SK-N-SH (cell line): Measurements from ENCODE around the gene ANKMY1. TPM values are rescaled to one million over a fixed set of nuclear protein-coding genes. Genes with fewer than 3 reads are reported as not detected.

Experiments
- CTCF ChIA-PET: fragments of 300-600, 350-600 bp; formaldehyde crosslinking; extraction: SDS; loops from one replicate; lab custom pipeline; 2021; lab: Yijun Ruan, JAX
- POLR2A ChIA-PET: fragments of 350-600 bp; sonication (Branson Sonifier 250); formaldehyde crosslinking; extraction: SDS; loops from one replicate; lab custom pipeline; 2020; ENCODE audit warnings: antibody characterized with exemption, inconsistent platforms; lab: Yijun Ruan, JAX
- DNase-seq: peaks from one replicate; pipeline ENCODE4 v3.0.0; 2012
- H2AFZ ChIP-seq: fragments of 200-600 bp; sonication (generic); 2 replicates; pipeline ENCODE4 v1.8.1; 2016; ENCODE audit warnings: antibody characterized with exemption, mild to moderate bottlenecking, low read depth
- H3F3A ChIP-seq: fragments of 200-600 bp; sonication (generic); replicated peaks from 2 replicates; pipeline ENCODE3; 2016; ENCODE audit warnings: antibody characterized with exemption, mild to moderate bottlenecking; ENCODE audit not compliant: insufficient read depth
- H3K27ac ChIP-seq, 2 experiments: fragments of 200-500 bp in 1 of 2; fragments of 200-600 bp in 1 of 2; sonication (Bioruptor generic) in 1 of 2; sonication (generic), shearing (Covaris generic) in 1 of 2; 2 replicates each; pipeline versions ENCODE4 v1.5.1 to v1.6.1; 2014 to 2016; ENCODE audit warnings: low read depth in 2 of 2, inconsistent platforms in 1 of 2, low read length in 1 of 2, mild to moderate bottlenecking in 1 of 2, mixed read lengths in 1 of 2
- H3K27me3 ChIP-seq: fragments of 200-600 bp; sonication (generic), shearing (Covaris generic); 2 replicates; pipeline ENCODE4 v1.6.1; 2016; ENCODE audit warnings: mixed run types; ENCODE audit not compliant: insufficient read depth
- H3K36me3 ChIP-seq, 2 experiments: fragments of 200-500 bp in 1 of 2; fragments of 200-600 bp in 1 of 2; sonication (Bioruptor generic) in 1 of 2; sonication (generic) in 1 of 2; replicated peaks in 1 of 2; 2 replicates each; pipeline versions ENCODE3 to v1.5.1; 2014 to 2016; ENCODE audit warnings: low read length in 1 of 2, mild to moderate bottlenecking in 1 of 2; ENCODE audit not compliant: insufficient read depth in 2 of 2, control insufficient read depth in 1 of 2
- H3K4me1 ChIP-seq, 2 experiments: fragments of 200-500 bp in 1 of 2; fragments of 200-600 bp in 1 of 2; sonication (Bioruptor generic) in 1 of 2; sonication (generic), shearing (Covaris generic) in 1 of 2; 2 replicates each; pipeline versions ENCODE4 v1.5.1 to v1.6.1; 2014 to 2016; ENCODE audit warnings: low read depth in 1 of 2, low read length in 1 of 2, mixed run types in 1 of 2; ENCODE audit not compliant: insufficient read depth in 2 of 2, control insufficient read depth in 1 of 2
- H3K4me2 ChIP-seq: fragments of 200-600 bp; sonication (generic), shearing (Covaris generic); 2 replicates; pipeline ENCODE4 v1.6.1; 2017; ENCODE audit warnings: mixed run types
- H3K4me3 ChIP-seq, 2 experiments: fragments of 200-500 bp in 1 of 2; fragments of 200-600 bp in 1 of 2; sonication (Bioruptor generic) in 1 of 2; sonication (generic), shearing (Covaris generic) in 1 of 2; 2 replicates each; pipeline versions ENCODE4 v1.5.1 to v1.8.1; 2014 to 2016; ENCODE audit warnings: low read depth in 2 of 2, inconsistent platforms in 1 of 2, low read length in 1 of 2, mild to moderate bottlenecking in 1 of 2, mixed read lengths in 1 of 2, moderate library complexity in 1 of 2
- H3K79me2 ChIP-seq: fragments of 200-600 bp; sonication (generic); 2 replicates; pipeline ENCODE4 v1.8.1; 2017; ENCODE audit warnings: mild to moderate bottlenecking; ENCODE audit not compliant: insufficient read depth
- H3K9ac ChIP-seq: fragments of 200-600 bp; sonication (generic); 2 replicates; pipeline ENCODE4 v1.6.1; 2017; ENCODE audit warnings: mixed run types
- H3K9me2 ChIP-seq: fragments of 200-600 bp; sonication (generic); 2 replicates; pipeline ENCODE4 v1.6.1; 2017; ENCODE audit warnings: mixed run types
- H3K9me3 ChIP-seq: fragments of 200-600 bp; sonication (generic); 2 replicates; pipeline ENCODE4 v1.6.1; 2017; ENCODE audit warnings: mixed run types, mild to moderate bottlenecking, moderate library complexity
- H4K20me1 ChIP-seq: fragments of 200-600 bp; sonication (generic); 2 replicates; pipeline ENCODE4 v1.6.1; 2017; ENCODE audit warnings: mild to moderate bottlenecking, mixed run types; ENCODE audit not compliant: insufficient read depth
- CHD2 ChIP-seq: fragments of 150-350 bp; IDR thresholded peaks from 2 replicates; pipeline ENCODE4 v1.6.1; 2018; ENCODE audit warnings: low read length; ENCODE audit not compliant: partially characterized antibody
- ELF1 ChIP-seq: IDR thresholded peaks from 2 replicates; pipeline ENCODE4 v1.4.0; 2012
- EZH2phosphoT487 ChIP-seq: fragments of 200-600 bp; sonication (generic); IDR thresholded peaks from 2 replicates; pipeline ENCODE4 v1.6.1; 2017; ENCODE audit warnings: low read depth, mixed run types, mild to moderate bottlenecking, antibody characterized with exemption, moderate library complexity, borderline replicate concordance
- FOSL2 ChIP-seq: IDR thresholded peaks from 2 replicates; pipeline ENCODE4 v1.4.0; 2012; ENCODE audit warnings: low read depth, mild to moderate bottlenecking, moderate library complexity, borderline replicate concordance
- JUND ChIP-seq: IDR thresholded peaks from 2 replicates; pipeline ENCODE4 v1.4.0; 2012
- MEF2A ChIP-seq: IDR thresholded peaks from 2 replicates; pipeline ENCODE4 v1.4.0; 2012; ENCODE audit warnings: low read depth, borderline replicate concordance
- POLR2AphosphoS5 ChIP-seq: IDR thresholded peaks from 2 replicates; pipeline ENCODE4 v1.6.1; 2012; ENCODE audit warnings: low read depth, low read length
- RAD21 ChIP-seq: IDR thresholded peaks from 2 replicates; pipeline ENCODE4 v1.6.1; 2012; ENCODE audit warnings: mild to moderate bottlenecking, low read length
- RCOR1 ChIP-seq: fragments of 150-350 bp; IDR thresholded peaks from 2 replicates; pipeline ENCODE4 v1.6.1; 2017; ENCODE audit warnings: antibody characterized with exemption, low read length
- RFX5 ChIP-seq: IDR thresholded peaks from 2 replicates; pipeline ENCODE4 v1.6.1; 2012; ENCODE audit warnings: mild to moderate bottlenecking, improper control_type of control experiment, low read length
- TEAD4 ChIP-seq: IDR thresholded peaks from 2 replicates; pipeline ENCODE4 v1.4.0; 2012; ENCODE audit warnings: mild to moderate bottlenecking, borderline replicate concordance; ENCODE audit not compliant: insufficient read depth
- WGBS: methylation state at CpG from one replicate; pipeline ENCODE4 v1.1.6; 2017; ENCODE audit warnings: low lambda C conversion rate; 5-methylcytosine and 5-hydroxymethylcytosine counted together
- polyA plus RNA-seq, 3 experiments: library from polyadenylated mRNA; depleted of rRNA; stranded (reverse); fragments of >200 nt; gene quantifications; 2 replicates each; pipeline ENCODE4 v1.2.3, GENCODE V29; 2012
- TF ChIP-seq, protein P1 (sequence below): IDR thresholded peaks from 2 replicates; pipeline ENCODE4 v1.4.0; 2012; ENCODE audit warnings: low read depth, borderline replicate concordance
- TF ChIP-seq, protein P2 (sequence below): IDR thresholded peaks from 2 replicates; pipeline ENCODE4 v1.6.1; 2012; ENCODE audit warnings: mild to moderate bottlenecking, low read depth, low read length, moderate library complexity
- TF ChIP-seq, protein P3 (sequence below): fragments of 150-350 bp; IDR thresholded peaks from 2 replicates; pipeline ENCODE4 v1.6.1; 2016; ENCODE audit warnings: mild to moderate bottlenecking, low read depth, low read length
- TF ChIP-seq, protein P4 (sequence below): fragments of 150-350 bp; IDR thresholded peaks from 2 replicates; pipeline ENCODE4 v1.6.1; 2017; ENCODE audit warnings: antibody characterized with exemption, low read length, low read depth, borderline replicate concordance
- TF ChIP-seq, protein P5 (sequence below): IDR thresholded peaks from 2 replicates; pipeline ENCODE4 v1.4.0; 2012; ENCODE audit warnings: low read depth, borderline replicate concordance

ANKMY1 gene
- polyA plus RNA-seq, 1 of the 3 experiments (the other 2 are of a cell fraction): 12.1 TPM

DNA sequence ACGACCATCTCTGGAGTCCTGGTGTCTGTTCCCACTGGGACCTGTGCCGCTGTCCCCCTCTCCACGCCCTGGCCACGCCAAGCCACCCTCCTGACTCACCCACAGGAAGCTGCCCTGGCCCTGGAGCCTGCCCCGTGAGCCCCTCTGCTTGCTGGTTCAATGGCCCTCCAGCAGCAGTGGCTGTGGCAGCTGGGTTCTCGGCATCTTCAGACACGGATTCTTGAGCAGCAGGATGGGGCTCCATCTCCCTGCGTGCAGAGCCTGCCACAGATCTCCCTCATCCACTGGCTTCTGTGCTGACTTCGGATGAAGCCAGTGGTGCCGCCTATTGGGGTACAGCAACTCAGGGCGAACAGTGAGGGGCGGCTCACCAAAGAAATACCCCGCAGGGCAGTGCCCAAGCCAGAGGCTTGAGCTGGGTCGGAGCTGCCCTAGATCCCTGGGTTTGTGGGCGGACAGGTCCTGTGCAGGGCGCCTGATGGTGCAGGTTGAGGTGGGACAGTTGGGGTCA, 42.7 kb upstream of the ANKMY1 start:
- H3K4me3 ChIP-seq: no peak overlapping the region
- no peaks in the 10 kb centered on the region for H3F3A ChIP-seq
- no peak overlapping the region for H3K4me2 ChIP-seq
- H3K79me2 ChIP-seq: no peaks in the 10 kb centered on the region
- no peak for DNase-seq
- H3K36me3 ChIP-seq: peaks cover 0 to 20% of the 10 kb centered on the region in 2 experiments
- no peaks in the 10 kb centered on the region for H3K9me3 ChIP-seq
- WGBS: 94% methylated on average over 15 of the region's 16 CpGs
- no peak overlapping the region for H3K27ac ChIP-seq
- H2AFZ ChIP-seq: no peak overlapping the region
- H3K4me1 ChIP-seq: peaks cover 0 to 15% of the 10 kb centered on the region in 2 experiments; a peak in 1 of 4 replicates
- H3K27me3 ChIP-seq: no peaks in the 10 kb centered on the region
- TF ChIP-seq, protein P1, sequence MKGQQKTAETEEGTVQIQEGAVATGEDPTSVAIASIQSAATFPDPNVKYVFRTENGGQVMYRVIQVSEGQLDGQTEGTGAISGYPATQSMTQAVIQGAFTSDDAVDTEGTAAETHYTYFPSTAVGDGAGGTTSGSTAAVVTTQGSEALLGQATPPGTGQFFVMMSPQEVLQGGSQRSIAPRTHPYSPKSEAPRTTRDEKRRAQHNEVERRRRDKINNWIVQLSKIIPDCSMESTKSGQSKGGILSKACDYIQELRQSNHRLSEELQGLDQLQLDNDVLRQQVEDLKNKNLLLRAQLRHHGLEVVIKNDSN: no peak
- TF ChIP-seq, protein P2, sequence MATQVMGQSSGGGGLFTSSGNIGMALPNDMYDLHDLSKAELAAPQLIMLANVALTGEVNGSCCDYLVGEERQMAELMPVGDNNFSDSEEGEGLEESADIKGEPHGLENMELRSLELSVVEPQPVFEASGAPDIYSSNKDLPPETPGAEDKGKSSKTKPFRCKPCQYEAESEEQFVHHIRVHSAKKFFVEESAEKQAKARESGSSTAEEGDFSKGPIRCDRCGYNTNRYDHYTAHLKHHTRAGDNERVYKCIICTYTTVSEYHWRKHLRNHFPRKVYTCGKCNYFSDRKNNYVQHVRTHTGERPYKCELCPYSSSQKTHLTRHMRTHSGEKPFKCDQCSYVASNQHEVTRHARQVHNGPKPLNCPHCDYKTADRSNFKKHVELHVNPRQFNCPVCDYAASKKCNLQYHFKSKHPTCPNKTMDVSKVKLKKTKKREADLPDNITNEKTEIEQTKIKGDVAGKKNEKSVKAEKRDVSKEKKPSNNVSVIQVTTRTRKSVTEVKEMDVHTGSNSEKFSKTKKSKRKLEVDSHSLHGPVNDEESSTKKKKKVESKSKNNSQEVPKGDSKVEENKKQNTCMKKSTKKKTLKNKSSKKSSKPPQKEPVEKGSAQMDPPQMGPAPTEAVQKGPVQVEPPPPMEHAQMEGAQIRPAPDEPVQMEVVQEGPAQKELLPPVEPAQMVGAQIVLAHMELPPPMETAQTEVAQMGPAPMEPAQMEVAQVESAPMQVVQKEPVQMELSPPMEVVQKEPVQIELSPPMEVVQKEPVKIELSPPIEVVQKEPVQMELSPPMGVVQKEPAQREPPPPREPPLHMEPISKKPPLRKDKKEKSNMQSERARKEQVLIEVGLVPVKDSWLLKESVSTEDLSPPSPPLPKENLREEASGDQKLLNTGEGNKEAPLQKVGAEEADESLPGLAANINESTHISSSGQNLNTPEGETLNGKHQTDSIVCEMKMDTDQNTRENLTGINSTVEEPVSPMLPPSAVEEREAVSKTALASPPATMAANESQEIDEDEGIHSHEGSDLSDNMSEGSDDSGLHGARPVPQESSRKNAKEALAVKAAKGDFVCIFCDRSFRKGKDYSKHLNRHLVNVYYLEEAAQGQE: no peak
- TF ChIP-seq EZH2phosphoT487 (no peak), RCOR1 (no peak), POLR2AphosphoS5 (no peak)
- no peaks in the 10 kb centered on the region for H4K20me1 ChIP-seq
- no peaks in the 10 kb centered on the region for H3K9me2 ChIP-seq
- no peak overlapping the region for H3K9ac ChIP-seq
- ChIA-PET POLR2A (no interaction called here), CTCF (no interaction called here)

DNA sequence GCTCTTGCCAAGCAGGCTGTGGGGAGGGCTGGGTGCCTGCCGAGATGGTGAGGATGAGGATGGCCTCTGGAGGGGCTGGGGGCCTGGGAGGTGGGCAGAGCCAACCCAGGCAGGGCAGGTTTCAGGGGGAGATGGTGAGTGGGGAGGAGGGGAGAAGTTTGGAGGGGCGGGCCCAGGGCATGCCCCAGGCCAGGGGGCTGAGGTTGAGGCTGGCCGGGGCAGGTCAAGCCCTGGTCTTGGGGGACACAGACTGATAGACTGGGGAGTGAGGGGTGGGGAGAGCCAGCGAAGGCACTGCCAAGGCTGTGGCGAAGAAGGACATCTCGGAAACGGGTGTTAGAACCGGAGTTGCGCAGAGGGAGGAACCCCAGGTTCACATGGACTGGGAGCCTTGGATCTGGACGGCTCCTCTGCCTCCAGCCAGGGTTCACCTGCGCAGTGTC, 41.4 kb upstream of the ANKMY1 start:
- Histone ChIP-seq H3F3A (no peaks in the 10 kb centered on the region), H3K27ac (no peak overlapping the region), H3K79me2 (no peaks in the 10 kb centered on the region), H4K20me1 (no peaks in the 10 kb centered on the region), H3K9me2 (no peaks in the 10 kb centered on the region), H3K4me1 (peaks cover 0 to 5% of the 10 kb centered on the region in 2 experiments; a peak in 1 of 4 replicates), H3K4me3 (no peak overlapping the region), H3K27me3 (no peaks in the 10 kb centered on the region), H2AFZ (no peak overlapping the region), H3K36me3 (peaks cover 0 to 25% of the 10 kb centered on the region in 2 experiments), H3K4me2 (no peak overlapping the region), H3K9ac (no peak overlapping the region), H3K9me3 (no peaks in the 10 kb centered on the region)
- ChIA-PET CTCF (no interaction called here), POLR2A (interaction anchor here (1.9 kb wide), 1 partner anchor 13 kb away, joined by 5 read pairs; the partner anchor contains the start of gene CAPN10)
- WGBS: 96% methylated on average over 11 of the region's 11 CpGs
- no peak for TF ChIP-seq JUND
- no peak for TF ChIP-seq FOSL2
- TF ChIP-seq, protein P3, sequence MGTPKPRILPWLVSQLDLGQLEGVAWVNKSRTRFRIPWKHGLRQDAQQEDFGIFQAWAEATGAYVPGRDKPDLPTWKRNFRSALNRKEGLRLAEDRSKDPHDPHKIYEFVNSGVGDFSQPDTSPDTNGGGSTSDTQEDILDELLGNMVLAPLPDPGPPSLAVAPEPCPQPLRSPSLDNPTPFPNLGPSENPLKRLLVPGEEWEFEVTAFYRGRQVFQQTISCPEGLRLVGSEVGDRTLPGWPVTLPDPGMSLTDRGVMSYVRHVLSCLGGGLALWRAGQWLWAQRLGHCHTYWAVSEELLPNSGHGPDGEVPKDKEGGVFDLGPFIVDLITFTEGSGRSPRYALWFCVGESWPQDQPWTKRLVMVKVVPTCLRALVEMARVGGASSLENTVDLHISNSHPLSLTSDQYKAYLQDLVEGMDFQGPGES: no peak
- TF ChIP-seq, protein P4, sequence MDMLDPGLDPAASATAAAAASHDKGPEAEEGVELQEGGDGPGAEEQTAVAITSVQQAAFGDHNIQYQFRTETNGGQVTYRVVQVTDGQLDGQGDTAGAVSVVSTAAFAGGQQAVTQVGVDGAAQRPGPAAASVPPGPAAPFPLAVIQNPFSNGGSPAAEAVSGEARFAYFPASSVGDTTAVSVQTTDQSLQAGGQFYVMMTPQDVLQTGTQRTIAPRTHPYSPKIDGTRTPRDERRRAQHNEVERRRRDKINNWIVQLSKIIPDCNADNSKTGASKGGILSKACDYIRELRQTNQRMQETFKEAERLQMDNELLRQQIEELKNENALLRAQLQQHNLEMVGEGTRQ: no peak
- no peak for TF ChIP-seq CHD2
- no peak for TF ChIP-seq RAD21
- TF ChIP-seq RFX5: no peak
- no peak for TF ChIP-seq RCOR1
- no peak for TF ChIP-seq TEAD4
- TF ChIP-seq, protein P5, sequence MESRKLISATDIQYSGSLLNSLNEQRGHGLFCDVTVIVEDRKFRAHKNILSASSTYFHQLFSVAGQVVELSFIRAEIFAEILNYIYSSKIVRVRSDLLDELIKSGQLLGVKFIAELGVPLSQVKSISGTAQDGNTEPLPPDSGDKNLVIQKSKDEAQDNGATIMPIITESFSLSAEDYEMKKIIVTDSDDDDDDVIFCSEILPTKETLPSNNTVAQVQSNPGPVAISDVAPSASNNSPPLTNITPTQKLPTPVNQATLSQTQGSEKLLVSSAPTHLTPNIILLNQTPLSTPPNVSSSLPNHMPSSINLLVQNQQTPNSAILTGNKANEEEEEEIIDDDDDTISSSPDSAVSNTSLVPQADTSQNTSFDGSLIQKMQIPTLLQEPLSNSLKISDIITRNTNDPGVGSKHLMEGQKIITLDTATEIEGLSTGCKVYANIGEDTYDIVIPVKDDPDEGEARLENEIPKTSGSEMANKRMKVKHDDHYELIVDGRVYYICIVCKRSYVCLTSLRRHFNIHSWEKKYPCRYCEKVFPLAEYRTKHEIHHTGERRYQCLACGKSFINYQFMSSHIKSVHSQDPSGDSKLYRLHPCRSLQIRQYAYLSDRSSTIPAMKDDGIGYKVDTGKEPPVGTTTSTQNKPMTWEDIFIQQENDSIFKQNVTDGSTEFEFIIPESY: no peak
- TF ChIP-seq MEF2A: no peak
- TF ChIP-seq POLR2AphosphoS5: no peak
- no peak for TF ChIP-seq ELF1
- DNase-seq: no peak
